Colonic mucosa (tissue), 4 donors: ENCODE data around the gene PDS5A. TPM values are rescaled to one million over a fixed set of nuclear protein-coding genes. Genes with fewer than 3 reads are reported as not detected.
"Not testable (repeated sequence)": the region's sequence is repeated elsewhere in the genome, so short reads cannot be mapped to it uniquely, and the experiment has no call there.

Experiments
- DNase-seq: peaks from one replicate; pipeline ENCODE4 v3.0.0-alpha.2; 2020
- H3K27ac ChIP-seq: fragments of 200-600 bp; one replicate; pipeline ENCODE4 v1.8.0; 2021
- H3K27me3 ChIP-seq: fragments of 200-600 bp; one replicate; pipeline ENCODE4 v1.8.0; 2021
- H3K36me3 ChIP-seq: fragments of 200-600 bp; one replicate; pipeline ENCODE4 v1.8.0; 2021
- H3K4me1 ChIP-seq: fragments of 200-600 bp; one replicate; pipeline ENCODE4 v1.8.0; 2021; ENCODE audit warnings: mild to moderate bottlenecking
- H3K4me3 ChIP-seq: fragments of 200-600 bp; one replicate; pipeline ENCODE4 v1.8.0; 2021
- H3K9ac ChIP-seq, 2 donors: one replicate each; pipeline ENCODE4 v1.7.0; 2013; ENCODE audit warnings: control low read depth in 2 of 2, low read depth in 2 of 2, low read length in 2 of 2
- H3K9me3 ChIP-seq: fragments of 200-600 bp; one replicate; pipeline ENCODE4 v1.8.0; 2021
- CTCF ChIP-seq: fragments of 200-600 bp; IDR thresholded peaks from one replicate; pipeline ENCODE4 v1.8.0; 2022; ENCODE audit warnings: antibody characterized with exemption, mild to moderate bottlenecking
- intact Hi-C: fragments of 100-400 bp; cut with DNase I; formaldehyde crosslinking; loops from one replicate; pipeline ENCODE4 v1.14.1; 2022
- total RNA-seq, 2 donors: library from RNA; stranded (reverse); fragmentation: NEBNext Ultra II Directional in 1 of 2; extraction: Animal tissue kit (Norgen Biotek cat#: 25700) in 1 of 2; gene quantifications; one replicate each; pipeline ENCODE4 v1.2.1, GENCODE V29; 2021
- donor health status: healthy.
- donor health status: DM: no; HTN: no; CAD: no.
- donor health status: DM: no; HTN: no; CAD: no.

PDS5A gene
- total RNA-seq, 2 donors from 2014 or later: 63.8 to 68.0 TPM

- DNase-seq: no peak
- intact Hi-C loops: no loop called here
- no peak overlapping the region for H3K27ac ChIP-seq
- H3K4me3 ChIP-seq: no peak overlapping the region
- no peaks in the 10 kb centered on the region for H3K9me3 ChIP-seq
- no peaks in the 10 kb centered on the region for H3K4me1 ChIP-seq
- no peaks in the 10 kb centered on the region for H3K27me3 ChIP-seq
- H3K9ac ChIP-seq: no peak overlapping the region
- H3K36me3 ChIP-seq: no peaks in the 10 kb centered on the region
- no peak for TF ChIP-seq CTCF
Observed at GRCh38 chr4:39841894-39842293, 135.8 kb downstream of the PDS5A start.

GRCh38 chr4:39840516-39840915 lies 137.2 kb downstream of the PDS5A start:
- H3K4me1 ChIP-seq, H3K4me3 ChIP-seq, H3K9me3 ChIP-seq, H3K27ac ChIP-seq, intact Hi-C loops, DNase-seq, H3K27me3 ChIP-seq, H3K36me3 ChIP-seq, H3K9ac ChIP-seq: not testable (repeated sequence)

- no peak for TF ChIP-seq CTCF
- intact Hi-C loops: no loop called here
- H3K36me3 ChIP-seq: peaks cover 7% of the 10 kb centered on the region
Observed at GRCh38 chr4:39840027-39840426, 137.7 kb downstream of the PDS5A start.

GRCh38 chr4:39838431-39838830 lies 139.3 kb downstream of the PDS5A start:
- H3K9ac ChIP-seq, DNase-seq, H3K27ac ChIP-seq, H3K9me3 ChIP-seq, H3K27me3 ChIP-seq, H3K36me3 ChIP-seq, intact Hi-C loops, H3K4me1 ChIP-seq, H3K4me3 ChIP-seq: not testable (repeated sequence)

More at GRCh38 chr4:39840027-39840426, 137.7 kb downstream of the PDS5A start:
- Histone ChIP-seq H3K27me3 (no peaks in the 10 kb centered on the region), H3K4me1 (no peaks in the 10 kb centered on the region), H3K27ac (no peak overlapping the region), H3K4me3 (no peak overlapping the region), H3K9me3 (no peaks in the 10 kb centered on the region), H3K9ac (no peak overlapping the region)
- no peak for DNase-seq

- intact Hi-C loops: no loop called here
- H3K36me3 ChIP-seq: peaks cover 12% of the 10 kb centered on the region
- no peak overlapping the region for H3K27ac ChIP-seq
- no peak overlapping the region for H3K4me3 ChIP-seq
- H3K4me1 ChIP-seq: no peaks in the 10 kb centered on the region
- DNase-seq: no peak
- H3K27me3 ChIP-seq: no peaks in the 10 kb centered on the region
- H3K9me3 ChIP-seq: no peaks in the 10 kb centered on the region
- no peak overlapping the region for H3K9ac ChIP-seq
- TF ChIP-seq CTCF: no peak
Observed at GRCh38 chr4:39834269-39834668, 143.4 kb downstream of the PDS5A start.

- intact Hi-C loops: no loop called here
- peaks cover 5% of the 10 kb centered on the region for H3K36me3 ChIP-seq
Observed at GRCh38 chr4:39825741-39826231, 151.9 kb downstream of the PDS5A start.

More at GRCh38 chr4:39825741-39826231, 151.9 kb downstream of the PDS5A start:
- Histone ChIP-seq H3K27ac (no peak overlapping the region), H3K4me3 (no peak overlapping the region), H3K27me3 (no peaks in the 10 kb centered on the region), H3K9me3 (no peaks in the 10 kb centered on the region), H3K4me1 (no peaks in the 10 kb centered on the region), H3K9ac (no peak overlapping the region)
- DNase-seq: no peak
- no peak for TF ChIP-seq CTCF
